ENCODE results near the gene HOXD13.

The HOXD13 gene

DNA sequence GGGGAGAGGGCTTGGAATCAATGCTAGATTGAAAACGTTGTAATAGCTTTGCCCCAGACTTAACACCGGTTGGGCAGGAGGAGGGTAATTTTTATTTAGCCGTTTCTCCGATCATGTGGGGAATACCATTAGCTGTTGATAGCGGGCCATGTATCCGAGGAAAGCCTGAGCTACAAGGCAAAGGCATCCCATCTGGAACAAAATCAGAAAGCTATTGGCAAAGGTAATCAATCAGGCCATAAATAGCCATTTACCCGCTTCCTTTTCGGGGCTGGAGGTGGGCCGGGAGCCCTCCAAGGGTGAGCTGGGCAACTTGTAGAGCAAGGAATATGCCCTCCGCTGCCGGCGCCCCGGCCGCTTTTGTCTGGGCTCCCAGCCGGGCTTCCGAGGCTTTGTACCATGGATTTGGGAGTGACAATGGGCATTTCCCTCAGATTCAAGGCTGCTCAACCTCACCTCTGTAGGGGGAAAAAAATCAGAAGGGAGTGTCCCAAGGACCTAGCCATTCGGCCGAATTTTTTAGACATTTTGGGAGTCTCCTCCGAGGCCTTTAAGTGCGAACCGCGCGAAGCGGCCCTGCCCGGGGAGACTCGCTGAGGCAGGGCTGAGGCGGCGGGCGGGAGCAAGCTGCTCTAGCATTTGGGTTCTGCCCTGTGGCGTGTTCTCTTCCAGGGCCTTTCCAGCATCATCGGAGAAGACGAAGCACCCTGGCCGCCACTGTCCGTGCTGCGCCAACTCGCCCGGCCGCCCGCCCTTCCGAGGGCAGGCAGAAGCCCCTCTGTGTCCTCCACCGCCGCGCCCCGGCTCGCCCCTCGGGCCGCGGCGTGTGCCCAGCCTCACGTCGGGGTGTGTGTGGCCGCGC, 28.9 kb downstream of the HOXD13 start:
- DNase-seq (ENCODE audit: insufficient read length, low spot score) = no peak
- TF ChIP-seq, protein P1, sequence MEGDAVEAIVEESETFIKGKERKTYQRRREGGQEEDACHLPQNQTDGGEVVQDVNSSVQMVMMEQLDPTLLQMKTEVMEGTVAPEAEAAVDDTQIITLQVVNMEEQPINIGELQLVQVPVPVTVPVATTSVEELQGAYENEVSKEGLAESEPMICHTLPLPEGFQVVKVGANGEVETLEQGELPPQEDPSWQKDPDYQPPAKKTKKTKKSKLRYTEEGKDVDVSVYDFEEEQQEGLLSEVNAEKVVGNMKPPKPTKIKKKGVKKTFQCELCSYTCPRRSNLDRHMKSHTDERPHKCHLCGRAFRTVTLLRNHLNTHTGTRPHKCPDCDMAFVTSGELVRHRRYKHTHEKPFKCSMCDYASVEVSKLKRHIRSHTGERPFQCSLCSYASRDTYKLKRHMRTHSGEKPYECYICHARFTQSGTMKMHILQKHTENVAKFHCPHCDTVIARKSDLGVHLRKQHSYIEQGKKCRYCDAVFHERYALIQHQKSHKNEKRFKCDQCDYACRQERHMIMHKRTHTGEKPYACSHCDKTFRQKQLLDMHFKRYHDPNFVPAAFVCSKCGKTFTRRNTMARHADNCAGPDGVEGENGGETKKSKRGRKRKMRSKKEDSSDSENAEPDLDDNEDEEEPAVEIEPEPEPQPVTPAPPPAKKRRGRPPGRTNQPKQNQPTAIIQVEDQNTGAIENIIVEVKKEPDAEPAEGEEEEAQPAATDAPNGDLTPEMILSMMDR (IDR thresholded peaks at IDR 0.05; ENCODE audit: insufficient read depth, missing control alignments) = no peak
- FAIRE-seq = no peak

DNA sequence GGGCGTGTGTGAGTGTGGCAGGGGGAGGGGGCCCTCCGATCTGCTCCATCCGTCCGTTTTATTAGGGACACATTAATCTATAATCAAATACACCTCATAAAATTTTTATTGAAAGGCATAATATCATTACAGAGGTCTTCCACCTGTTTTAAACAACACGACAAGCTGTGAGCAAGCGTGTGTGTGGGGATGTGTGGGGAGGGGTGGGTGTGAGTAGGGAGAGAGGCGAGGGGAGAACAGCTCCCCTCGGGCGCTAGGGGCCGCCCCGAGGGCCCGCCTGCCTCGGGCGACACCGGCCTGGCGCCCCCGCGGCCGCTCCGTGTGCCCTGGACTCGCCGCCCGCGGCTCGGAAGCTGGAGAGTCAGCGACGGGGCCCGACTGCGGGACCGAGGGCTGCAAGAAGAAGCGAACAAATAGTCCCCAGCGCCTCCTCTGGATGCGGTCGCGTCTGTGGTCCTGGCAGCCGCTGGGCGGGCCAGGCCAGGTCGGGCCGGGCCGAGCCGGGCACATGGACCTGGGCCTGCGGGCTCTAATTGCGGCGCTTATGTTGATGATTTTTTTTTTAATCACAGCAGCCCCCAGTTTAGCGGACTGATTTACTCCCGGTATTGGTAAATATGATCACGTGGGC, 29.6 kb downstream of the HOXD13 start:
- DNase-seq (ENCODE audit: insufficient read length, low spot score) (no peak), FAIRE-seq (no peak)
- TF ChIP-seq, protein P1 (IDR thresholded peaks at IDR 0.05; ENCODE audit: insufficient read depth, missing control alignments) = no peak

DNA sequence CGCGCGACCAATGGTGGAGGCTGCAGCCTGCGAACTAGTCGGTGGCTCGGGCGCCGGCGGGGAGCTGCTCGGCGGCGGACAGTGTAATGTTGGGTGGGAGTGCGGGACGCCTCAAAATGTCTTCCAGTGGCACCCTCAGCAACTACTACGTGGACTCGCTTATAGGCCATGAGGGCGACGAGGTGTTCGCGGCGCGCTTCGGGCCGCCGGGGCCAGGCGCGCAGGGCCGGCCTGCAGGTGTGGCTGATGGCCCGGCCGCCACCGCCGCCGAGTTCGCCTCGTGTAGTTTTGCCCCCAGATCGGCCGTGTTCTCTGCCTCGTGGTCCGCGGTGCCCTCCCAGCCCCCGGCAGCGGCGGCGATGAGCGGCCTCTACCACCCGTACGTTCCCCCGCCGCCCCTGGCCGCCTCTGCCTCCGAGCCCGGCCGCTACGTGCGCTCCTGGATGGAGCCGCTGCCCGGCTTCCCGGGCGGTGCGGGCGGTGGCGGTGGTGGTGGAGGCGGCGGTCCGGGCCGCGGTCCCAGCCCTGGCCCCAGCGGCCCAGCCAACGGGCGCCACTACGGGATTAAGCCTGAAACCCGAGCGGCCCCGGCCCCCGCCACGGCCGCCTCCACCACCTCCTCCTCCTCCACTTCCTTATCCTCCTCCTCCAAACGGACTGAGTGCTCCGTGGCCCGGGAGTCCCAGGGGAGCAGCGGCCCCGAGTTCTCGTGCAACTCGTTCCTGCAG, 30.3 kb downstream of the HOXD13 start, which contains the start of gene HOXD9:
Gene HOXD9 (plus strand): TSS at position 37 of the 728 bp plus-strand sequence. CDS start 50 bp downstream, at position 87.
- TF ChIP-seq, protein P1 (IDR thresholded peaks at IDR 0.05; ENCODE audit: insufficient read depth, missing control alignments) = no peak
- DNase-seq (ENCODE audit: insufficient read length, low spot score) = peak; percentile 71
- no peak for FAIRE-seq

DNA sequence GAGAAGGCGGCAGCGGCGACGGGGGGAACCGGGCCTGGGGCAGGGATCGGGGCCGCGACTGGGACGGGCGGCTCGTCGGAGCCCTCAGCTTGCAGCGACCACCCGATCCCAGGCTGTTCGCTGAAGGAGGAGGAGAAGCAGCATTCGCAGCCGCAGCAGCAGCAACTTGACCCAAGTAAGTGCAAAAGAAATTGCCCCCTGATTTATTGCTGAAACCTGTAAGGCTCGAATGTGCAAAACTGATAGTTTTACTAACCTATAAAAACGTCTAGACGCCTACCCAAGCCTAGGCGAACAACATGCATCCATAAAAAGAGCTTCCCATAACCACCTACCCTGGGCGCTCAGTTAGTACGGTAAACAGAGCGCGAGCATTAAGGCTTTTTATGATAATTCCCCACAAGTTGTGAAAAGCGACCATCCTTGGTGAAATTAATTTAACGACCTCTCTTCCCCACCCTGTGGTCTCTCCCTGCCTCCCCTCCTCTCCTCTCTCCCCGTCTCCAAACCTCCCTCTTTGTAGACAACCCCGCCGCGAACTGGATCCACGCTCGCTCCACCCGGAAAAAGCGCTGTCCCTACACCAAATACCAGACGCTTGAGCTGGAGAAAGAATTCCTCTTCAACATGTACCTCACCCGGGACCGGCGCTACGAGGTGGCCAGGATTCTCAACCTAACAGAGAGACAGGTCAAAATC, 31.0 kb downstream of the HOXD13 start:
- no peak for DNase-seq (ENCODE audit: insufficient read length, low spot score)
- no peak for FAIRE-seq
- TF ChIP-seq, protein P1 (IDR thresholded peaks at IDR 0.05; ENCODE audit: insufficient read depth, missing control alignments) = no peak

DNA sequence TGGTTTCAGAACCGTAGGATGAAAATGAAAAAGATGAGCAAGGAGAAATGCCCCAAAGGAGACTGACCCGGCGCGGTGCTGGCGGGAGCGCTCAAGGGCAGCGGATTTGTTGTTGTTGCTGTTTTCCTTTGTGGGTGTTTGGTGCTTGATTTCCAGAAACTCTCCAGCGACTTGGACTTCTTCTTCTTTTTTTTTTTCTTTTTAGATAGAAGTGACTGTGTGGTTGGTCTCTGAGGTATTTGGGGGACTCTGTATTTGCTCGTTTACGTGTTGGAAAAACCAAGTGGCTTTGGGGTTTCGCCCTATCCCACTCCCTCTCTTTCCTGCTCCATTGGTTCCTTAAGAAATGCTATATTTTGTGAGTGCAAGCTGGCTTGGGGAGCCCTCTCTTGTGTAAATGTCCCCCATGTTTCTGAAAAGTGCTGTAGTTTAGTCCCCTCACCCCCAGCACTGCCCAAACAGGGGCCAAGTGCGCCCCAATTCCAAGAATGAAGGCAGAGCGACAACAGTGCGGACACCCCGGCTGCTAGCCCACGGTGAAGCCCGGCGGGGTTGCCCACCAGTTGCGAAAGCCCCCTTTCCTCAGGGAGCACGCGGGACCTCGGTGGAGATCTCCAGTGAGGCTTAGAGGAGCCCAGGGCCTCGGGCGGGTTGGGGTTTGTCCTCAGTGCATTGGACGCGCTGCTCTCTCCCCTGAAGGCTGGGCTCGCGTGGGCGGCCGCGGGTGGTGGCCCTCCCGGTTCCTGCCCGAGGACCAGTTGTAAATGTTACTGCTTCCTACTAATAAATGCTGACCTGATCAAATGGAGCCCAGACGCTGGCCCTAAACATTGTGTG, 31.8 kb downstream of the HOXD13 start:
- DNase-seq (ENCODE audit: insufficient read length, low spot score) (no peak), FAIRE-seq (no peak)
- TF ChIP-seq, protein P1 (IDR thresholded peaks at IDR 0.05; ENCODE audit: insufficient read depth, missing control alignments) = no peak
